T-helper 17 cell (primary cell): Measurements from ENCODE around the gene TIMM44. TPM values are rescaled to one million over a fixed set of nuclear protein-coding genes. Genes with fewer than 3 reads are reported as not detected.

Source experiments
- ATAC-seq: fragments of 150-1000 bp; cut with Tn5 transposase; 2 replicates; pipeline ENCODE4 v1.10.0; 2021; ENCODE audit warnings: mild to moderate bottlenecking, moderate library complexity
- DNase-seq, 3 donors: peaks; one replicate each; pipeline versions ENCODE4 v3.0.0 to v3.0.0-alpha.2; 2020 to 2021
- H3K9me3 ChIP-seq: one replicate; pipeline ENCODE4 v1.7.0; 2013; ENCODE audit warnings: low read length, mild to moderate bottlenecking; ENCODE audit not compliant: control insufficient read depth, poor library complexity, severe bottlenecking
- H3K27ac Mint-ChIP-seq: one replicate; pipeline ENCODE4 v1.8.0; 2022; ENCODE audit warnings: mild to moderate bottlenecking, moderate library complexity, mixed read lengths
- H3K27me3 Mint-ChIP-seq: one replicate; pipeline ENCODE4 v1.8.0; 2022; ENCODE audit warnings: mixed read lengths
- H3K36me3 Mint-ChIP-seq: one replicate; pipeline ENCODE4 v1.8.0; 2022; ENCODE audit warnings: low read depth, mixed read lengths
- H3K4me1 Mint-ChIP-seq: one replicate; pipeline ENCODE4 v1.8.0; 2022; ENCODE audit warnings: mild to moderate bottlenecking, mixed read lengths
- H3K4me3 Mint-ChIP-seq: one replicate; pipeline ENCODE4 v1.8.0; 2022; ENCODE audit warnings: mild to moderate bottlenecking, moderate library complexity, mixed read lengths
- total RNA-seq, 4 donors: library from RNA in 2 of 4; stranded (reverse) in 2 of 4; gene quantifications; one replicate each; pipeline ENCODE4 v1.2.3 and lab custom pipeline; 2022 to 2026

The TIMM44 gene
- total RNA-seq, 2 donors from 2014 or later = 89.5 to 93.1 TPM

- Mint-ChIP-seq H3K4me1 (peaks cover 22% of the 10 kb centered on the region), H3K36me3 (peaks cover 11% of the 10 kb centered on the region), H3K27me3 (peaks cover 10% of the 10 kb centered on the region), H3K27ac (peak overlapping the region; percentile 14), H3K4me3 (peak overlapping the region; percentile 86)
- no peak for ATAC-seq
- H3K9me3 ChIP-seq = no peaks in the 10 kb centered on the region
- DNase-seq = peak; percentile 46 to 57 (median 54)
Observed at GRCh38 chr19:7916103-7916954, 27.1 kb downstream of the TIMM44 start.

GRCh38 chr19:7915250-7916102 is 28.0 kb downstream of the TIMM44 start:
- peak overlapping the region; percentile 14 for H3K27ac Mint-ChIP-seq
- H3K4me1 Mint-ChIP-seq = peaks cover 20% of the 10 kb centered on the region
- no peak for DNase-seq
- peaks cover 13% of the 10 kb centered on the region for H3K36me3 Mint-ChIP-seq
- peak overlapping the region; percentile 86 for H3K4me3 Mint-ChIP-seq
- no peaks in the 10 kb centered on the region for H3K9me3 ChIP-seq
- peaks cover 10% of the 10 kb centered on the region for H3K27me3 Mint-ChIP-seq
- no peak for ATAC-seq

GRCh38 chr19:7914598-7915045 is 28.8 kb downstream of the TIMM44 start, which contains the start of gene TGFBR3L:
TGFBR3L (plus strand) TSS chr19:7914830.
- Mint-ChIP-seq H3K4me1 (peaks cover 15% of the 10 kb centered on the region), H3K27me3 (peaks cover 6% of the 10 kb centered on the region), H3K27ac (no peak within 1 kb of the TSS), H3K36me3 (peaks cover 11% of the 10 kb centered on the region), H3K4me3 (peak within 1 kb of the TSS; percentile 86)
- no peak for ATAC-seq
- no peaks in the 10 kb centered on the region for H3K9me3 ChIP-seq
- DNase-seq = no peak

- Mint-ChIP-seq H3K36me3 (peaks cover 11% of the 10 kb centered on the region), H3K27me3 (peaks cover 6% of the 10 kb centered on the region), H3K27ac (no peak overlapping the region), H3K4me3 (no peak overlapping the region), H3K4me1 (peaks cover 14% of the 10 kb centered on the region)
- DNase-seq = no peak
- ATAC-seq = no peak
- H3K9me3 ChIP-seq = no peaks in the 10 kb centered on the region
Observed at GRCh38 chr19:7914099-7914498, 29.4 kb downstream of the TIMM44 start.

- peaks cover 11% of the 10 kb centered on the region for H3K36me3 Mint-ChIP-seq
- no peak for DNase-seq
- peaks cover 14% of the 10 kb centered on the region for H3K4me1 Mint-ChIP-seq
- no peaks in the 10 kb centered on the region for H3K9me3 ChIP-seq
- no peak overlapping the region for H3K4me3 Mint-ChIP-seq
- no peak for ATAC-seq
- H3K27ac Mint-ChIP-seq = no peak overlapping the region
- peaks cover 6% of the 10 kb centered on the region for H3K27me3 Mint-ChIP-seq
Observed at GRCh38 chr19:7913652-7914051, 29.8 kb downstream of the TIMM44 start.

GRCh38 chr19:7912697-7913564 is 30.5 kb downstream of the TIMM44 start:
- Mint-ChIP-seq H3K27me3 (peaks cover 6% of the 10 kb centered on the region), H3K36me3 (peaks cover 11% of the 10 kb centered on the region), H3K4me1 (peaks cover 11% of the 10 kb centered on the region), H3K4me3 (peak overlapping the region; percentile 59), H3K27ac (no peak overlapping the region)
- DNase-seq = no peak
- no peaks in the 10 kb centered on the region for H3K9me3 ChIP-seq
- no peak for ATAC-seq

GRCh38 chr19:7912144-7912696 is 31.2 kb downstream of the TIMM44 start:
- DNase-seq (no peak), ATAC-seq (no peak)

GRCh38 chr19:7911508-7912143 is 31.8 kb downstream of the TIMM44 start:
- DNase-seq = no peak
- H3K4me1 Mint-ChIP-seq = peaks cover 13% of the 10 kb centered on the region
- no peak overlapping the region for H3K27ac Mint-ChIP-seq
- H3K27me3 Mint-ChIP-seq = peaks cover 6% of the 10 kb centered on the region
- no peak for ATAC-seq
- H3K36me3 Mint-ChIP-seq = peaks cover 11% of the 10 kb centered on the region
- H3K9me3 ChIP-seq = no peaks in the 10 kb centered on the region
- H3K4me3 Mint-ChIP-seq = no peak overlapping the region

More at GRCh38 chr19:7912144-7912696, 31.2 kb downstream of the TIMM44 start:
- Mint-ChIP-seq H3K27me3 (peaks cover 6% of the 10 kb centered on the region), H3K4me1 (peaks cover 13% of the 10 kb centered on the region), H3K27ac (no peak overlapping the region), H3K4me3 (no peak overlapping the region), H3K36me3 (peaks cover 11% of the 10 kb centered on the region)
- H3K9me3 ChIP-seq = no peaks in the 10 kb centered on the region

GRCh38 chr19:7910321-7911161 is 32.9 kb downstream of the TIMM44 start:
- no peaks in the 10 kb centered on the region for H3K9me3 ChIP-seq
- no peak overlapping the region for H3K4me3 Mint-ChIP-seq
- peaks cover 4% of the 10 kb centered on the region for H3K27me3 Mint-ChIP-seq
- ATAC-seq (no peak), DNase-seq (no peak)
- peaks cover 15% of the 10 kb centered on the region for H3K4me1 Mint-ChIP-seq
- H3K27ac Mint-ChIP-seq = no peak overlapping the region
- H3K36me3 Mint-ChIP-seq = peaks cover 11% of the 10 kb centered on the region

GRCh38 chr19:7909471-7910067 is 33.9 kb downstream of the TIMM44 start:
- no peaks in the 10 kb centered on the region for H3K9me3 ChIP-seq
- H3K4me3 Mint-ChIP-seq = no peak overlapping the region
- no peaks in the 10 kb centered on the region for H3K27me3 Mint-ChIP-seq
- peaks cover 20% of the 10 kb centered on the region for H3K4me1 Mint-ChIP-seq
- ATAC-seq = no peak
- peaks cover 11% of the 10 kb centered on the region for H3K36me3 Mint-ChIP-seq
- no peak for DNase-seq
- no peak overlapping the region for H3K27ac Mint-ChIP-seq

- no peaks in the 10 kb centered on the region for H3K27me3 Mint-ChIP-seq
- peaks cover 23% of the 10 kb centered on the region for H3K4me1 Mint-ChIP-seq
- peaks cover 11% of the 10 kb centered on the region for H3K36me3 Mint-ChIP-seq
- no peak for DNase-seq
- H3K27ac Mint-ChIP-seq = no peak overlapping the region
- ATAC-seq = no peak
- H3K9me3 ChIP-seq = no peaks in the 10 kb centered on the region
- H3K4me3 Mint-ChIP-seq = no peak overlapping the region
Observed at GRCh38 chr19:7908742-7909461, 34.6 kb downstream of the TIMM44 start.
